Stimulated activated CD4-positive, alpha-beta T cell treated with anti-CD3 and anti-CD28 coated beads, Interleukin-1b, Interleukin-23, amount 100 ng/mL, for 1 hour (primary cell): Measurements from ENCODE around the gene PTGDS.

Experiments used
- DNase-seq, 2 donors: peaks; one replicate each; pipeline ENCODE4 v3.0.0-alpha.2; 2020; ENCODE audit warnings: low read depth in 2 of 2

Gene PTGDS

GRCh38 chr9:136957901-136958300 is 19.4 kb upstream of the PTGDS start:
- DNase-seq, result no peak

- DNase-seq, result no peak
Measured at GRCh38 chr9:136958473-136958872, 18.8 kb upstream of the PTGDS start.

GRCh38 chr9:136958898-136959850 is 18.1 kb upstream of the PTGDS start:
- DNase-seq, result no peak

GRCh38 chr9:136960212-136960937 is 16.9 kb upstream of the PTGDS start:
- DNase-seq, result no peak

GRCh38 chr9:136960938-136961275 is 16.4 kb upstream of the PTGDS start:
- DNase-seq, result no peak

GRCh38 chr9:136961279-136962065 is 15.8 kb upstream of the PTGDS start:
- no peak for DNase-seq

GRCh38 chr9:136962163-136962562 is 15.1 kb upstream of the PTGDS start:
- DNase-seq, result no peak

- DNase-seq, result no peak
Measured at GRCh38 chr9:136962701-136963248, 14.5 kb upstream of the PTGDS start.

- DNase-seq, result no peak
Measured at GRCh38 chr9:136963341-136963740, 14.0 kb upstream of the PTGDS start.

- no peak for DNase-seq
Measured at GRCh38 chr9:136963751-136964150, 13.6 kb upstream of the PTGDS start.

- DNase-seq, result no peak
Measured at GRCh38 chr9:136964171-136964689, 13.1 kb upstream of the PTGDS start.

- no peak for DNase-seq
Measured at GRCh38 chr9:136964833-136965422, 12.4 kb upstream of the PTGDS start.

GRCh38 chr9:136965771-136966484 is 11.4 kb upstream of the PTGDS start:
- DNase-seq, result no peak

- DNase-seq, result no peak
Measured at GRCh38 chr9:136968333-136969127, 8.8 kb upstream of the PTGDS start.

GRCh38 chr9:136969150-136969549 is 8.2 kb upstream of the PTGDS start:
- no peak for DNase-seq

- DNase-seq, result no peak
Measured at GRCh38 chr9:136969774-136970173, 7.5 kb upstream of the PTGDS start.

GRCh38 chr9:136970361-136970760 is 6.9 kb upstream of the PTGDS start:
- DNase-seq, result no peak

- no peak for DNase-seq
Measured at GRCh38 chr9:136971746-136972145, 5.6 kb upstream of the PTGDS start.

GRCh38 chr9:136972335-136972734 is 5.0 kb upstream of the PTGDS start:
- no peak for DNase-seq

- no peak for DNase-seq
Measured at GRCh38 chr9:136972743-136973142, 4.6 kb upstream of the PTGDS start.
